Body of pancreas (tissue), 4 donors: ENCODE results near the gene GGT6.

Experiments used
- POLR2A ChIP-seq, 3 donors: fragments of 450-650 bp; IDR thresholded peaks; one replicate each; pipeline ENCODE4 v1.6.1; 2016; ENCODE audit warnings: antibody characterized with exemption in 3 of 3, mild to moderate bottlenecking in 2 of 3
- TF ChIP-seq, protein P1 (sequence below), 7 experiments: fragments of 450-650 bp in 4 of 7; fragments of 200-600 bp in 3 of 7; sonication (generic) in 3 of 7; IDR thresholded peaks; one replicate each; pipeline ENCODE4 v1.5.1; 2016 to 2019; ENCODE audit warnings: antibody characterized with exemption in 7 of 7

- TF ChIP-seq, protein P1, sequence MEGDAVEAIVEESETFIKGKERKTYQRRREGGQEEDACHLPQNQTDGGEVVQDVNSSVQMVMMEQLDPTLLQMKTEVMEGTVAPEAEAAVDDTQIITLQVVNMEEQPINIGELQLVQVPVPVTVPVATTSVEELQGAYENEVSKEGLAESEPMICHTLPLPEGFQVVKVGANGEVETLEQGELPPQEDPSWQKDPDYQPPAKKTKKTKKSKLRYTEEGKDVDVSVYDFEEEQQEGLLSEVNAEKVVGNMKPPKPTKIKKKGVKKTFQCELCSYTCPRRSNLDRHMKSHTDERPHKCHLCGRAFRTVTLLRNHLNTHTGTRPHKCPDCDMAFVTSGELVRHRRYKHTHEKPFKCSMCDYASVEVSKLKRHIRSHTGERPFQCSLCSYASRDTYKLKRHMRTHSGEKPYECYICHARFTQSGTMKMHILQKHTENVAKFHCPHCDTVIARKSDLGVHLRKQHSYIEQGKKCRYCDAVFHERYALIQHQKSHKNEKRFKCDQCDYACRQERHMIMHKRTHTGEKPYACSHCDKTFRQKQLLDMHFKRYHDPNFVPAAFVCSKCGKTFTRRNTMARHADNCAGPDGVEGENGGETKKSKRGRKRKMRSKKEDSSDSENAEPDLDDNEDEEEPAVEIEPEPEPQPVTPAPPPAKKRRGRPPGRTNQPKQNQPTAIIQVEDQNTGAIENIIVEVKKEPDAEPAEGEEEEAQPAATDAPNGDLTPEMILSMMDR (IDR thresholded peaks at IDR 0.05): no peak
- TF ChIP-seq POLR2A (IDR thresholded peaks at IDR 0.05): no peak
These were observed 13.3 kb upstream of the GGT6 start for GRCh38 chr17:4573669-4574068.
